Measurements from ENCODE around the gene ADGRL3. TPM values are rescaled to one million over a fixed set of nuclear protein-coding genes. Genes with fewer than 3 reads are reported as not detected.

The ADGRL3 gene
- total RNA-seq, 3 donors from 2014 or later, result 4.3 to 10.8 (median 4.3) TPM

GRCh38 chr4:61922766-61923165, 722.6 kb downstream of the ADGRL3 start:
- intact Hi-C loops (cut with DNase I, micrococcal nuclease), result no loop called here
- Histone ChIP-seq H3K9me3 (no peaks in the 10 kb centered on the region), H3K4me1 (ENCODE audit: low read depth) (peaks cover 8% of the 10 kb centered on the region), H3K4me3 (no peak overlapping the region), H3K36me3 (ENCODE audit: low read depth) (no peaks in the 10 kb centered on the region)
- TF ChIP-seq CTCF (IDR thresholded peaks at IDR 0.05), result no peak
- peak; percentile 77 for ATAC-seq
- peak in 1 of 3 donors; percentile 10 for DNase-seq

DNA sequence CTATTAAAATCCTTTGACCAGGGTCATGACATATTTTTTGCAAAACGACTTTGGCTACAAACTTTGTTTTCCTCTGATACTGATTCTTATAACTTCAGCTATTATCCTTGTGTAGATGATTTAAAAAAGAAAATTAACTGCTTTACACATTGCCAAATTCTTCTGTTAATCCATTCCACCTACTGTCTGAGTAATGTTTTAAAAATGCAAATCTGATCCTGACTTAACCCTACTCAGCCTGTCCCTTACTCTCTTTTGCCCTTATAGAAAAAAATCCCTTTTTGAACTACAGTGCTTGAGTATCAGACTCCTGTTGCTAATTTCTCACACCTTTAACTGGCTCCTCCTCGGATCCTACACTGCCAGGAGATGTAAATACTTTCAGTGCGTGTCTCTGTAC, 723.1 kb downstream of the ADGRL3 start:
- TF ChIP-seq CTCF (IDR thresholded peaks at IDR 0.05), result no peak
- intact Hi-C loops (cut with DNase I, micrococcal nuclease), result no loop called here
- no peak for DNase-seq
- ATAC-seq, result no peak
- Histone ChIP-seq H3K4me3 (no peak overlapping the region), H3K9me3 (no peaks in the 10 kb centered on the region), H3K4me1 (ENCODE audit: low read depth) (peaks cover 8% of the 10 kb centered on the region), H3K36me3 (ENCODE audit: low read depth) (no peaks in the 10 kb centered on the region)

DNA sequence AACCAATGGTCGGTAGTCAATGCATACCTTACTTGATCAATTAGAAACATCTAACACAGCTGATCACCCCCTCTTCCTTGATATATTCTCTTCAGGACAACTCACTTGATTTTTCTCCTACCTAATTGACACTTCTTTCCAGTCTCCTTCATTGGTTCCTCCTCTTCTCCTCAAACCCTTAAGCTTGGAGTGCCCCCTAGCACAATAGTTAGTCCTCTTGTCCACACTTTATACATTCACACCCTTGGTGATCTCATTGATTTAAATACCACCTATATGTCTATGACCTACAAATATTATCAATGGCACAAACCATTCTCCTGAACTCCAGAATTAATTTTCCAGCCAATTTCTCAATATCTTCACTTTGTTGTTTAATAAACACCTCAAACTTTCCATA, 724.0 kb downstream of the ADGRL3 start:
- peak in 1 of 3 donors; percentile 16 for DNase-seq
- intact Hi-C loops (cut with DNase I, micrococcal nuclease), result no loop called here

DNA sequence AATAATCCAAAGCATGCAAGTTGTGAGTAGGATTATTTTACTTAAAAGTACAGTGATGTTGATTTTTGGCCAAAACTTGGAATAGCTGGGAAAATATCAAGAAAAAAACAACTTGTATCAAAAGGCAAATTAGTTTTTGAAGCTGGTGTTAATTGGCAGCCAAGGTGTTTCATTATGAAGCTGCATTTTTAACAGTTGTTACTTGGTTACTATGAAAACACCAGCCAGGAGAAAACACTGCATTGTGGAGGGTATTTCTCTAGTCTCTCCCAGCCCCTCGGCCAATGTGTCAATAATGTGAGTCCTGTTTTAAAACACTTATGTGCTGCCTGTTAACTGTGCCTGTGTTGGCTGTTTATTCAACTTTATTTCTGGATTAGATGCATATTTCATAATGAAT, 733.4 kb downstream of the ADGRL3 start:
- no peak for TF ChIP-seq CTCF (IDR thresholded peaks at IDR 0.05)
- ATAC-seq (no peak), DNase-seq (no peak)
- no peaks in the 10 kb centered on the region for H3K9me3 ChIP-seq
- H3K4me1 ChIP-seq (ENCODE audit: low read depth), result no peaks in the 10 kb centered on the region
- no peaks in the 10 kb centered on the region for H3K36me3 ChIP-seq (ENCODE audit: low read depth)
- no peak overlapping the region for H3K4me3 ChIP-seq
- intact Hi-C loops (cut with DNase I, micrococcal nuclease), result no loop called here

More for the DNA sequence above, 724.0 kb downstream of the ADGRL3 start:
- ATAC-seq, result no peak
- no peak overlapping the region for H3K4me3 ChIP-seq
- H3K4me1 ChIP-seq (ENCODE audit: low read depth), result peaks cover 8% of the 10 kb centered on the region
- no peaks in the 10 kb centered on the region for H3K36me3 ChIP-seq (ENCODE audit: low read depth)
- H3K9me3 ChIP-seq, result no peaks in the 10 kb centered on the region
- no peak for TF ChIP-seq CTCF (IDR thresholded peaks at IDR 0.05)

DNA sequence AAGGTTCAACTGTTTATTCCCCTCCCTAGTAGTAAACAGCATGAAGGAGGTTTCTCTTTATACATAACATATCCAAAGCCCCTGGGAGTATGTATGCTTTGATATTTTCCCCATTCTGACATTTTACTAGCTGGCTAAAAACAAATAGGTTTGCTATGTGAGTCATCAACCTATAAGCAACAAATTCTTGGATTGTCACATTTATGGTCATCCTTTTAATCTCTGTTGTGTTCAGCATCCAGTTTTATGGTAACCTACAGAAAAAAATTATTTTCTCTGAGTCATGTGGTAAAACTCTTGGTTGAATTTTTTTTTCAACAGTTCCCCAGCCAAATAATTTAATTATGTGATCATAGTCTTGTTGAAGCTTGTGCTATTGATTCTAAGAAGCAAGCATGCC, 734.1 kb downstream of the ADGRL3 start:
- no peak for TF ChIP-seq CTCF (IDR thresholded peaks at IDR 0.05)
- ATAC-seq (no peak), DNase-seq (no peak)
- Histone ChIP-seq H3K4me1 (ENCODE audit: low read depth) (no peaks in the 10 kb centered on the region), H3K9me3 (no peaks in the 10 kb centered on the region), H3K4me3 (no peak overlapping the region), H3K36me3 (ENCODE audit: low read depth) (no peaks in the 10 kb centered on the region)
- intact Hi-C loops (cut with DNase I, micrococcal nuclease), result no loop called here

DNA sequence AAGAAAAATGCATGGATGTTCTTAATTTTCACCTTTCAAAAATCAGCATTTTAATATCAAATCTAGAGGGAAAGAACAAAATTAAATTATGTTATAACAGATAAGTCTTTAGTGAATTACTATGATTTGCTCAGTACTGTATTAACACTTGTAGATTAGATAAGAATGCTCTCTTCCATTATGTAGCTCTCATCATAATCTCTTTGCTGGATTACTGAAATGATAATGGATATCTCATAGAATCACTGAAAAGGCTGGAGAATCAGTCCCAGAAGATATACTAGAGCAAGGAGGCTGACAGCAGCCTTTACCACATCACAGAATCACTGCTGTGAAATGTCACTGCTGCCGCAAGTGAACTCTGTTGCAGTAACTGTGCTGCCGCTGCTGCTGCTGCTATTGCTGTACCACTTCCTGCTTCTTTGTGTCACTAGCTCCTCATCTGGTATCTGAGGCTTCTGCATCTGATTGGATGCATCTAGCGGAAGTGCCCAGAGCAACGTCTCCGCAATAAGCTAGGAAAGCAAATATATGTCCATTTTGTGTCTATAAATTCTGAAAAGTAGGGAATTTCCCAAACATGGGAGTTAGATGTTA, 738.2 kb downstream of the ADGRL3 start:
- Histone ChIP-seq H3K4me1 (ENCODE audit: low read depth) (no peaks in the 10 kb centered on the region), H3K36me3 (ENCODE audit: low read depth) (no peaks in the 10 kb centered on the region), H3K9me3 (no peaks in the 10 kb centered on the region), H3K4me3 (no peak overlapping the region)
- no peak for TF ChIP-seq CTCF (IDR thresholded peaks at IDR 0.05)
- DNase-seq, result no peak
- no peak for ATAC-seq
- intact Hi-C loops (cut with DNase I, micrococcal nuclease), result no loop called here
